Mesenchymal stem cell (in vitro differentiated cells and primary cell): Measurements from ENCODE around the gene L3HYPDH.

ENCODE experiments used
- DNase-seq: peaks from one replicate; pipeline ENCODE4 v3.0.0-alpha.2; 2013
- H2AFZ ChIP-seq: one replicate; pipeline ENCODE4 v1.6.1; 2013; ENCODE audit warnings: low read depth, mild to moderate bottlenecking, control low read depth, inconsistent platforms, low read length, moderate library complexity
- H2AK5ac ChIP-seq: 2 replicates; pipeline ENCODE4 v1.6.1; 2013; ENCODE audit warnings: low read length, moderate library complexity, mild to moderate bottlenecking, inconsistent platforms; ENCODE audit not compliant: severe bottlenecking
- H2BK120ac ChIP-seq: one replicate; pipeline ENCODE4 v1.6.1; 2013; ENCODE audit warnings: low read depth, mild to moderate bottlenecking, inconsistent platforms, low read length, moderate library complexity
- H2BK12ac ChIP-seq, 2 experiments: one replicate each; pipeline ENCODE4 v1.6.1; 2013; ENCODE audit warnings: inconsistent platforms in 2 of 2, low read length in 2 of 2, mild to moderate bottlenecking in 2 of 2, moderate library complexity in 2 of 2, control low read depth in 1 of 2
- H2BK15ac ChIP-seq: one replicate; pipeline ENCODE4 v1.6.1; 2013; ENCODE audit warnings: mild to moderate bottlenecking, low read depth, inconsistent platforms; ENCODE audit not compliant: poor library complexity, severe bottlenecking
- H2BK5ac ChIP-seq: 2 replicates; pipeline ENCODE4 v1.6.1; 2013; ENCODE audit warnings: low read depth, mild to moderate bottlenecking, low read length, control low read depth, inconsistent platforms; ENCODE audit not compliant: poor library complexity, severe bottlenecking
- H3K14ac ChIP-seq, 2 experiments: one replicate each; pipeline ENCODE4 v1.6.1; 2013; ENCODE audit warnings: inconsistent platforms in 2 of 2, low read length in 2 of 2, control low read depth in 1 of 2, mild to moderate bottlenecking in 1 of 2, moderate library complexity in 1 of 2
- H3K18ac ChIP-seq, 2 experiments: one replicate each; pipeline ENCODE4 v1.6.1; 2013; ENCODE audit warnings: inconsistent platforms in 2 of 2, low read length in 2 of 2, control low read depth in 1 of 2, low read depth in 1 of 2, mild to moderate bottlenecking in 1 of 2
- H3K23ac ChIP-seq, 2 experiments: one replicate each; pipeline ENCODE4 v1.6.1; 2013; ENCODE audit warnings: inconsistent platforms in 2 of 2, low read length in 2 of 2, mild to moderate bottlenecking in 2 of 2, moderate library complexity in 2 of 2, control low read depth in 1 of 2
- H3K27ac ChIP-seq: 2 replicates; pipeline ENCODE4 v1.5.1; 2013; ENCODE audit warnings: mild to moderate bottlenecking, moderate library complexity, low read length, control low read depth, inconsistent platforms; ENCODE audit not compliant: poor library complexity, severe bottlenecking
- H3K27me3 ChIP-seq, 2 experiments: 2 replicates each; pipeline versions ENCODE4 v1.6.1 to v1.7.0; 2013; ENCODE audit warnings: low read length in 2 of 2, mild to moderate bottlenecking in 2 of 2, moderate library complexity in 2 of 2, control low read depth in 1 of 2, inconsistent platforms in 1 of 2; ENCODE audit not compliant: control insufficient read depth in 1 of 2, insufficient read depth in 1 of 2
- H3K36me3 ChIP-seq, 2 experiments: 2 replicates each; pipeline versions ENCODE4 v1.6.1 to v1.7.0; 2013; ENCODE audit warnings: low read length in 2 of 2, control low read depth in 1 of 2, inconsistent platforms in 1 of 2, low read depth in 1 of 2, mild to moderate bottlenecking in 1 of 2; ENCODE audit not compliant: insufficient read depth in 2 of 2, control insufficient read depth in 1 of 2
- H3K4ac ChIP-seq, 2 experiments: one replicate each; pipeline ENCODE4 v1.6.1; 2013; ENCODE audit warnings: inconsistent platforms in 2 of 2, low read length in 2 of 2, mild to moderate bottlenecking in 2 of 2, moderate library complexity in 2 of 2, control low read depth in 1 of 2, low read depth in 1 of 2
- H3K4me1 ChIP-seq: 2 replicates; pipeline ENCODE4 v1.6.1; 2013; ENCODE audit warnings: low read depth, low read length, control low read depth; ENCODE audit not compliant: control insufficient read depth, insufficient read depth
- H3K4me2 ChIP-seq: 2 replicates; pipeline ENCODE4 v1.6.1; 2013; ENCODE audit warnings: low read length, mild to moderate bottlenecking, inconsistent platforms; ENCODE audit not compliant: poor library complexity, severe bottlenecking
- H3K4me3 ChIP-seq, 2 experiments: 2 replicates each; pipeline versions ENCODE4 v1.5.1 to v1.7.0; 2013; ENCODE audit warnings: low read length in 2 of 2, mild to moderate bottlenecking in 2 of 2, control low read depth in 1 of 2, low read depth in 1 of 2; ENCODE audit not compliant: insufficient read depth in 1 of 2
- H3K79me1 ChIP-seq: replicated peaks from 2 replicates; pipeline ENCODE4 v1.6.1; 2013; ENCODE audit warnings: mild to moderate bottlenecking, control low read depth, low read length, inconsistent platforms; ENCODE audit not compliant: poor library complexity, severe bottlenecking
- H3K9ac ChIP-seq: 2 replicates; pipeline ENCODE4 v1.7.0; 2013; ENCODE audit warnings: mild to moderate bottlenecking, low read length, moderate library complexity
- H3K9me3 ChIP-seq: 2 replicates; pipeline ENCODE4 v1.7.0; 2013; ENCODE audit warnings: mild to moderate bottlenecking, low read length; ENCODE audit not compliant: control insufficient read depth
- H4K8ac ChIP-seq: one replicate; pipeline ENCODE4 v1.6.1; 2013; ENCODE audit warnings: inconsistent platforms, mild to moderate bottlenecking, low read length, moderate library complexity
- H4K91ac ChIP-seq: one replicate; pipeline ENCODE4 v1.6.1; 2013; ENCODE audit warnings: mild to moderate bottlenecking, low read length, inconsistent platforms
- WGBS: methylation state at CpG from one replicate; pipeline ENCODE4 v1.1.7; 2013; ENCODE audit warnings: mixed read lengths; 5-methylcytosine and 5-hydroxymethylcytosine counted together

The L3HYPDH gene

GRCh38 chr14:59424341-59425071, 59.7 kb downstream of the L3HYPDH start:
- Histone ChIP-seq H2BK12ac (no peak overlapping the region), H3K14ac (no peak overlapping the region), H3K4me3 (no peak overlapping the region), H2BK15ac (no peak overlapping the region), H2BK120ac (no peak overlapping the region), H3K79me1 (no peaks in the 10 kb centered on the region), H3K27me3 (no peaks in the 10 kb centered on the region), H4K8ac (no peak overlapping the region), H2AK5ac (no peak overlapping the region), H3K18ac (no peak overlapping the region), H3K9me3 (no peaks in the 10 kb centered on the region), H3K36me3 (no peaks in the 10 kb centered on the region), H3K4me2 (no peak overlapping the region), H3K4ac (peak overlapping the region in 1 of 2 experiments; percentile 4), H2AFZ (no peak overlapping the region), H2BK5ac (no peak overlapping the region), H3K23ac (no peak overlapping the region), H3K4me1 (peaks cover 3% of the 10 kb centered on the region), H3K27ac (no peak overlapping the region), H4K91ac (no peak overlapping the region), H3K9ac (no peak overlapping the region)
- WGBS: 68% methylated on average over 4 of the region's 4 CpGs
- no peak for DNase-seq
